ENCODE data around the gene KLF6.

DNA sequence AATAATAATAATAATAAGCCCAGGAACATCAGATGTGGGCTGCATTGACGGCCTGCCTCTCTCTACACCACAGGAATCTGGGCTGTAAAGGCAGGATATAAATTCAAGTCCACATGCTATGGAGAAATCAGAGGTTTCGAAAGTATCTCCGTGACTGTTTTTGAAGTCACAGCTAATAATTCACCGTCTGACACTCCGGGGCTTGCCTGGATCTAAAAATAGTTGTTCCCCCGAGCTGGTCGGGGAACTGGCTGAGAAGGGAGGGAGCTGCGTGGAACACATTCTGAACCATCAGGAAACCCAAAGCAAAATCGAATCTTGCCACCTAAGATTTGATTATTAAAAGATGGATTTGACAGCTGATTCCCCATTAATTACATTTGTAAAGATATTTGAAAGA is 35.4 kb downstream of the KLF6 start:
- TF ChIP-seq CTCF (IDR thresholded peaks at IDR 0.05; ENCODE audit: poor library complexity), result no peak
- TF ChIP-seq EZH2phosphoT487 (IDR thresholded peaks at IDR 0.05; ENCODE audit: low read depth, severe bottlenecking, unreplicated experiment), result no peak
